GM21447 (cell line): ENCODE measurements around the gene HVCN1.
"Not testable (repeated sequence)": the region's sequence is repeated elsewhere in the genome, so short reads cannot be mapped to it uniquely, and the experiment has no call there.

Experiments used
- ATAC-seq: cut with Tn5 transposase; IDR thresholded peaks from one replicate; pipeline ENCODE4 v1.9.1; 2021; ENCODE audit not compliant: unreplicated experiment

The HVCN1 gene

GRCh38 chr12:110619534-110619953, 69.4 kb downstream of the HVCN1 start:
- peak; percentile 48 for ATAC-seq

- no peak for ATAC-seq
These were observed 72.3 kb downstream of the HVCN1 start for GRCh38 chr12:110616471-110617115.

DNA sequence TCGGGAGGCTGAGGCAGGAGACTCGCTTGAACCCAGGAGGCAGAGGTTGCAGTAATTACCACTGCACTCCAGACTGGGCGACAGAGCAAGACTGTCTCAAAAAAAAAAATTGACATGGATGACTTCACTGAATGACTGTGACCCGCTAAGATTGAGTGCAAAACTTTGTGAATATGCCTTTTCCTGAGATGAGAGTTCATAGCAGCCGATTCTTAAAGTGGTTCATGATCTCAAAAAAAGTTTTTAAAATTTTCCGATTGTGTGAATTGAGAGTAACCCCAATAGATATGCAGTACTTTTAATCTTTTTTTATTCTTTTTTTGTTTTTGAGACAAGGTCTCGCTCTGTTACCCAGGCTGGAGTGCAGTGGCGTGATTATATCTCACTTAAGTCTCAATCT, 73.7 kb downstream of the HVCN1 start:
- no peak for ATAC-seq

- ATAC-seq = peak; percentile 89
These were observed 74.9 kb downstream of the HVCN1 start, which contains the start of gene TCTN1 for GRCh38 chr12:110613771-110614684. Gene TCTN1 (plus strand): TSS chr12:110614129. CDS start chr12:110614183, 54 bp downstream.

GRCh38 chr12:110613071-110613770, 75.7 kb downstream of the HVCN1 start:
- ATAC-seq = no peak

- ATAC-seq = peak; percentile 23
These were observed 82.7 kb downstream of the HVCN1 start for GRCh38 chr12:110606253-110606611.

- ATAC-seq = not testable (repeated sequence)
These were observed 86.7 kb downstream of the HVCN1 start for GRCh38 chr12:110602085-110602814.

DNA sequence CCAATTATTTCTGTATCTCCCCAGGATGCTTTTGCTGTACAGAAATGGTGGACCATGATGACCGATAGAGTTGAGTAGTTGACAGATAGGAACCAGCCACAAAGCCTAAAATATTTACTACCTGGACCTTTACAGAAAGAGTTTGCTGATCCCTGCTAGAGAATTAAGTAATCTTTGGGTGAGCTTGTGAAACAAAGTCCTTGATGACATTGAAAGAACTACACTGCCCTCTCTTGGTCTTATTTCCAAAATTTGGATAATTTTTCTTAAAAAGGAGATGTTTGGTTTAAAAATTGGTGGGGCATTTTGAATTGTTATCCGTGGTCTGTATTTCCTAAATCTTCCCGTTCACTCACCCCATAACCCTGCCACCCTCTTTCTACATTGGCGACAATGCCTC, 88.7 kb downstream of the HVCN1 start:
- no peak for ATAC-seq

- ATAC-seq = no peak
These were observed 89.6 kb downstream of the HVCN1 start for GRCh38 chr12:110599334-110599733.
